Heart right ventricle (tissue), 16 donors: ENCODE data around the gene PSMC1. TPM values are rescaled to one million over a fixed set of nuclear protein-coding genes. Genes with fewer than 3 reads are reported as not detected.
"Not testable (repeated sequence)": the region's sequence is repeated elsewhere in the genome, so short reads cannot be mapped to it uniquely, and the experiment has no call there.

Experiments used
- ATAC-seq, 8 donors: fragments of 200-7000 bp; cut with Tn5 transposase; one replicate each; pipeline ENCODE4 v1.9.1; 2020; ENCODE audit warnings: mild to moderate bottlenecking in 8 of 8, moderate library complexity in 8 of 8, moderate number of reproducible peaks in 1 of 8
- DNase-seq, 2 donors: peaks; one replicate each; pipeline ENCODE4 v3.0.0-alpha.2; 2020
- H3K27ac ChIP-seq, 10 donors: fragments of 200-600 bp; sonication (generic) in 2 of 10; one replicate each; pipeline versions ENCODE4 v1.5.0 to v1.8.0; 2020 to 2022; ENCODE audit warnings: mild to moderate bottlenecking in 3 of 10
- H3K27me3 ChIP-seq, 7 donors: fragments of 200-600 bp; one replicate each; pipeline ENCODE4 v1.8.0; 2021 to 2022; ENCODE audit warnings: mild to moderate bottlenecking in 2 of 7
- H3K36me3 ChIP-seq, 9 donors: fragments of 200-600 bp; sonication (generic) in 1 of 9; one replicate each; pipeline versions ENCODE4 v1.5.0 to v1.8.0; 2020 to 2022; ENCODE audit warnings: mild to moderate bottlenecking in 2 of 9
- H3K4me1 ChIP-seq, 9 donors: fragments of 200-600 bp; sonication (generic) in 1 of 9; one replicate each; pipeline versions ENCODE4 v1.5.0 to v1.8.0; 2020 to 2022; ENCODE audit warnings: mild to moderate bottlenecking in 4 of 9
- H3K4me3 ChIP-seq, 10 donors: fragments of 200-600 bp; sonication (generic) in 2 of 10; one replicate each; pipeline versions ENCODE4 v1.5.0 to v1.8.0; 2020 to 2022; ENCODE audit warnings: mild to moderate bottlenecking in 7 of 10, moderate library complexity in 2 of 10
- H3K9me3 ChIP-seq, 11 donors: fragments of 200-600 bp in 10 of 11; sonication (generic) in 2 of 11; one replicate each; pipeline versions ENCODE4 v1.5.0 to v1.8.0; 2013 to 2022; ENCODE audit warnings: mild to moderate bottlenecking in 2 of 11, control low read depth in 1 of 11, moderate library complexity in 1 of 11
- WGBS, 2 donors: extraction: QIAGEN DNeasy Blood & Tissue Kit; methylation state at CpG; one replicate each; pipeline ENCODE4 v1.1.7; 2013; ENCODE audit warnings: inconsistent platforms in 1 of 2; 5-methylcytosine and 5-hydroxymethylcytosine counted together
- intact Hi-C, 10 donors: fragments of 100-400 bp; cut with DNase I; formaldehyde crosslinking; loops; one replicate each; pipeline versions ENCODE4 v1.11.1 to v1.14.2; 2022
- polyA plus RNA-seq, 2 donors: library from polyadenylated mRNA; stranded (reverse); fragments of 200-250 nt; gene quantifications; one replicate each; pipeline ENCODE4 v1.2.3, GENCODE V29; 2013
- total RNA-seq, 10 donors: library from RNA; stranded (reverse); fragmentation: NEBNext Ultra II Directional in 3 of 10; extraction: Animal tissue kit (Norgen Biotek cat#: 25700) in 3 of 10; gene quantifications; one replicate each; pipeline versions ENCODE4 v1.2.1 to v1.2.4, GENCODE V29; 2021 to 2023
- TF ChIP-seq, protein P1 (sequence below), 9 donors: fragments of 200-600 bp; sonication (generic) in 2 of 9; IDR thresholded peaks; one replicate each; pipeline versions ENCODE4 v1.5.0 to v1.8.0; 2021 to 2022; ENCODE audit warnings: antibody characterized with exemption in 9 of 9, mild to moderate bottlenecking in 5 of 9, moderate library complexity in 1 of 9
- donor health status: Arrhythmogenic right ventricular cardiomyopathy.
- donor health status: ischemic (EF 13 %, LVEDD 7.1; RV severe dilation, severe dysfunction).
- donor health status: healthy with polysubstance abuse.
- donor health status: DM: no; HTN: yes; CAD: no.
- donor health status: DM: no; HTN: no; CAD: no.
- donor health status: ischemic (EF 25% LVEDD 6.9; RV normal size, moderate dysfunction).
- donor health status: ischemic (EF 25% LVEDD 5.7; RV mildly dilated, moderate dysfunction).
- donor health status: healthy.
- donor health status: DM: yes; HTN: yes; CAD: no.
- donor health status: Ischemic cardiomyopathy.
- donor health status: ischemic (EF 35%, LVEDD 5.7; RV mildly dilated, moderate dysfunction).
- donor health status: nonischemic (EF 11% LVEDD 7.7; RV severe dilation, severe dysfunction).
- donor health status: DM: yes; HTN: yes; CAD: no.
- donor health status: PGD.
- donor health status: ischemic (EF 29% LVEDD 5.4; RV normal size, mild dysfunction).
- donor health status: nonischemic (EF 23%, LVEDD 6.1; RV moderate dilation, normal function).

PSMC1 gene
- total and polyA plus RNA-seq, 12 donors = 107 to 226 (median 128) TPM

DNA sequence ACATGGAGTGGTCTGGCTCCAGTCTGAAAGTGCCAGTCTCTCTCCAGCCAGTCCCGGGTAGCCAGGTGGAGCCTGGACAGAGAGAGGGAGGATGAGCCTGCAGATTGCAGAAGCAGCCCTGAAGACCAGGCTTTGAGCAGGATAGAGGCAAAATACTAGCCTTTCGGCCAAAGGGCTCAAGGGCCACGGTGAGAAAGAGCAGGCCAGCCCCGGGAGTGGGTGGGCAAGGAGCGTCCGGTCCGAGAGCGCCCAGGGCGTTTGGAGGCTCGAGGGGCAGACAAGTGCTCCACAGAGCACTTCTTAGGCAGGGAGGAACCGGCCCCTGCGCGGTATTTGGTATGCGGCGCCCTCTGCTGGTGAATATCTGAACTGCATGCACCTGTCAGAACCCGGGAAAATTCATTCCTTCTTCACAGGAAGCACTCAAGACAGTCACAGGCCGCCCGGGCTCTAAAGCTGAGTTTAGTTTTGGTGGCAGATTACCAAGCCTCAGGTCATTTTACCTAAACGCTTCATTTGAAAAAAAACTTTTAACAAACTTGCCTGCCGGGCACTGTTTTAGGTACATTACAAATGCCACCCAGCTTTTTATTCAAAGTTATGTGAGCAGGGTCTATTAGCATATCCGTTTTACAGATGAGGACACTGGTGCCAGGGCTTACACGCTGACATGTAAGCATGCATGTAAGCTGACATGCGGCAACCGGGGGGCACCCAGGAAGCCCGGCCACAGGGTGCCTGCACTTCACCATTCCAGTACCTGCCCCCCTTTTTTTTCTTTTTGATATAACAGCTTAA is 21.0 kb upstream of the PSMC1 start:
- Histone ChIP-seq H3K27me3 (peaks cover 0 to 14% (median 0%) of the 10 kb centered on the region in 7 donors), H3K4me1 (peaks cover 0 to 7% (median 0%) of the 10 kb centered on the region in 9 donors), H3K4me3 (no peak overlapping the region), H3K36me3 (no peaks in the 10 kb centered on the region), H3K9me3 (peaks cover 3 to 37% (median 24%) of the 10 kb centered on the region in 11 donors), H3K27ac (no peak overlapping the region)
- TF ChIP-seq, protein P1, sequence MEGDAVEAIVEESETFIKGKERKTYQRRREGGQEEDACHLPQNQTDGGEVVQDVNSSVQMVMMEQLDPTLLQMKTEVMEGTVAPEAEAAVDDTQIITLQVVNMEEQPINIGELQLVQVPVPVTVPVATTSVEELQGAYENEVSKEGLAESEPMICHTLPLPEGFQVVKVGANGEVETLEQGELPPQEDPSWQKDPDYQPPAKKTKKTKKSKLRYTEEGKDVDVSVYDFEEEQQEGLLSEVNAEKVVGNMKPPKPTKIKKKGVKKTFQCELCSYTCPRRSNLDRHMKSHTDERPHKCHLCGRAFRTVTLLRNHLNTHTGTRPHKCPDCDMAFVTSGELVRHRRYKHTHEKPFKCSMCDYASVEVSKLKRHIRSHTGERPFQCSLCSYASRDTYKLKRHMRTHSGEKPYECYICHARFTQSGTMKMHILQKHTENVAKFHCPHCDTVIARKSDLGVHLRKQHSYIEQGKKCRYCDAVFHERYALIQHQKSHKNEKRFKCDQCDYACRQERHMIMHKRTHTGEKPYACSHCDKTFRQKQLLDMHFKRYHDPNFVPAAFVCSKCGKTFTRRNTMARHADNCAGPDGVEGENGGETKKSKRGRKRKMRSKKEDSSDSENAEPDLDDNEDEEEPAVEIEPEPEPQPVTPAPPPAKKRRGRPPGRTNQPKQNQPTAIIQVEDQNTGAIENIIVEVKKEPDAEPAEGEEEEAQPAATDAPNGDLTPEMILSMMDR (IDR thresholded peaks at IDR 0.05) = peak; percentile 83 to 97 (median 89)
- DNase-seq (peak; percentile 33 to 59), ATAC-seq (peak; percentile 55 to 88 (median 71))
- WGBS, 2 donors = 15 to 16% methylated on average over 25 of the region's 25 CpGs
- intact Hi-C loops = loop anchor here (1.0 to 10.0 kb wide), 7 partner anchors 121 to 263 kb away; partner anchors contain the start of gene KCNK13 (in 1 of the 10)

GRCh38 chr14:90239139-90239538 is 17.2 kb upstream of the PSMC1 start:
- Histone ChIP-seq H3K9me3 (peaks cover 3 to 55% (median 33%) of the 10 kb centered on the region in 11 donors), H3K4me1 (peaks cover 0 to 7% (median 0%) of the 10 kb centered on the region in 9 donors), H3K27me3 (peaks cover 0 to 10% (median 0%) of the 10 kb centered on the region in 7 donors), H3K27ac (no peak overlapping the region), H3K4me3 (no peak overlapping the region), H3K36me3 (no peaks in the 10 kb centered on the region)
- TF ChIP-seq, protein P1 (IDR thresholded peaks at IDR 0.05) = no peak
- ATAC-seq = no peak
- no peak for DNase-seq
- WGBS, 2 donors = 77 to 86% methylated on average over 3 of the region's 3 CpGs
- intact Hi-C loops = loop anchor here in 6 of 10 donors (5.0 to 10.0 kb wide), 5 partner anchors 124 to 267 kb away; partner anchors contain the start of gene KCNK13 (in 1 of the 6)

DNA sequence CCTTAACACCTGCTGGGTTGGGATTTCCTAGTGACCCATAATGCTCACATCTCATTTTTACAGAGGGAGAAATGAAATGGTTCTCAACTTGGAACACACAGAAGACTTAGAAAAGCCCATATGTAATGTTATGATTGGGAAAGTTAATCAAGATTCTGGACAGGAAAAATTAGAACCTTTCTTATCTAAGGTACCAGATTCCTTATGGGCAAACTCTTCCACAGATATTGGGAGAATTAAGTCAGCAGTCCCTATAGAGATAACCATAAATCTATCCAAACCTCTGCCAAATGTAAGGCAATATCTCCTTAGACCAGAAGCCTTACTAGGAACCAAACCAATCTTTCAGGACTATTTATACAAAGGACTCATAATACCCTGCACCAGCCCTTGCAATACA is 13.9 kb upstream of the PSMC1 start:
- H3K9me3 ChIP-seq = peaks cover 3 to 48% (median 33%) of the 10 kb centered on the region in 11 donors
- no peak overlapping the region for H3K27ac ChIP-seq
- TF ChIP-seq, protein P1 (IDR thresholded peaks at IDR 0.05) = no peak
- no peak for ATAC-seq
- intact Hi-C loops = no loop called here
- H3K4me1 ChIP-seq = no peaks in the 10 kb centered on the region
- H3K36me3 ChIP-seq = no peaks in the 10 kb centered on the region
- H3K4me3 ChIP-seq = no peak overlapping the region
- no peak for DNase-seq
- H3K27me3 ChIP-seq = no peaks in the 10 kb centered on the region

- H3K4me1 ChIP-seq = no peaks in the 10 kb centered on the region
- 75 to 78% methylated on average over 4 of the region's 4 CpGs for WGBS, 2 donors
- H3K9me3 ChIP-seq = peaks cover 0 to 3% (median 0%) of the 10 kb centered on the region in 11 donors
- no peak for ATAC-seq
- H3K27me3 ChIP-seq = peaks cover 0 to 3% (median 0%) of the 10 kb centered on the region in 7 donors
- no peak for DNase-seq
- intact Hi-C loops = no loop called here
- H3K36me3 ChIP-seq = no peaks in the 10 kb centered on the region
- H3K4me3 ChIP-seq = no peak overlapping the region
- TF ChIP-seq, protein P1 (IDR thresholded peaks at IDR 0.05) = no peak
- no peak overlapping the region for H3K27ac ChIP-seq
Measured at GRCh38 chr14:90246936-90247335, 9.4 kb upstream of the PSMC1 start.

- H3K27ac ChIP-seq, ATAC-seq, H3K36me3 ChIP-seq, H3K4me1 ChIP-seq, DNase-seq, H3K9me3 ChIP-seq, H3K27me3 ChIP-seq, H3K4me3 ChIP-seq, intact Hi-C loops: not testable (repeated sequence)
- WGBS, 2 donors = 85 to 86% methylated on average over 10 of the region's 10 CpGs
Measured at GRCh38 chr14:90247441-90247840, 8.9 kb upstream of the PSMC1 start.
